Heart right ventricle (tissue), 16 donors: ENCODE measurements around the gene SMOC1. TPM values are rescaled to one million over a fixed set of nuclear protein-coding genes. Genes with fewer than 3 reads are reported as not detected.

ENCODE experiments used
- ATAC-seq, 8 donors: fragments of 200-7000 bp; cut with Tn5 transposase; one replicate each; pipeline ENCODE4 v1.9.1; 2020; ENCODE audit warnings: mild to moderate bottlenecking in 8 of 8, moderate library complexity in 8 of 8, moderate number of reproducible peaks in 1 of 8
- DNase-seq, 2 donors: peaks; one replicate each; pipeline ENCODE4 v3.0.0-alpha.2; 2020
- H3K27ac ChIP-seq, 10 donors: fragments of 200-600 bp; sonication (generic) in 2 of 10; one replicate each; pipeline versions ENCODE4 v1.5.0 to v1.8.0; 2020 to 2022; ENCODE audit warnings: mild to moderate bottlenecking in 3 of 10
- H3K27me3 ChIP-seq, 7 donors: fragments of 200-600 bp; one replicate each; pipeline ENCODE4 v1.8.0; 2021 to 2022; ENCODE audit warnings: mild to moderate bottlenecking in 2 of 7
- H3K36me3 ChIP-seq, 9 donors: fragments of 200-600 bp; sonication (generic) in 1 of 9; one replicate each; pipeline versions ENCODE4 v1.5.0 to v1.8.0; 2020 to 2022; ENCODE audit warnings: mild to moderate bottlenecking in 2 of 9
- H3K4me1 ChIP-seq, 9 donors: fragments of 200-600 bp; sonication (generic) in 1 of 9; one replicate each; pipeline versions ENCODE4 v1.5.0 to v1.8.0; 2020 to 2022; ENCODE audit warnings: mild to moderate bottlenecking in 4 of 9
- H3K4me3 ChIP-seq, 10 donors: fragments of 200-600 bp; sonication (generic) in 2 of 10; one replicate each; pipeline versions ENCODE4 v1.5.0 to v1.8.0; 2020 to 2022; ENCODE audit warnings: mild to moderate bottlenecking in 7 of 10, moderate library complexity in 2 of 10
- H3K9me3 ChIP-seq, 11 donors: fragments of 200-600 bp in 10 of 11; sonication (generic) in 2 of 11; one replicate each; pipeline versions ENCODE4 v1.5.0 to v1.8.0; 2013 to 2022; ENCODE audit warnings: mild to moderate bottlenecking in 2 of 11, control low read depth in 1 of 11, moderate library complexity in 1 of 11
- WGBS, 2 donors: extraction: QIAGEN DNeasy Blood & Tissue Kit; methylation state at CpG; one replicate each; pipeline ENCODE4 v1.1.7; 2013; ENCODE audit warnings: inconsistent platforms in 1 of 2; 5-methylcytosine and 5-hydroxymethylcytosine counted together
- intact Hi-C, 10 donors: fragments of 100-400 bp; cut with DNase I; formaldehyde crosslinking; loops; one replicate each; pipeline versions ENCODE4 v1.11.1 to v1.14.2; 2022
- polyA plus RNA-seq, 2 donors: library from polyadenylated mRNA; stranded (reverse); fragments of 200-250 nt; gene quantifications; one replicate each; pipeline ENCODE4 v1.2.3, GENCODE V29; 2013
- total RNA-seq, 10 donors: library from RNA; stranded (reverse); fragmentation: NEBNext Ultra II Directional in 3 of 10; extraction: Animal tissue kit (Norgen Biotek cat#: 25700) in 3 of 10; gene quantifications; one replicate each; pipeline versions ENCODE4 v1.2.1 to v1.2.4, GENCODE V29; 2021 to 2023
- TF ChIP-seq, protein P1 (sequence below), 9 donors: fragments of 200-600 bp; sonication (generic) in 2 of 9; IDR thresholded peaks; one replicate each; pipeline versions ENCODE4 v1.5.0 to v1.8.0; 2021 to 2022; ENCODE audit warnings: antibody characterized with exemption in 9 of 9, mild to moderate bottlenecking in 5 of 9, moderate library complexity in 1 of 9
- donor health status: Arrhythmogenic right ventricular cardiomyopathy.
- donor health status: ischemic (EF 13 %, LVEDD 7.1; RV severe dilation, severe dysfunction).
- donor health status: healthy with polysubstance abuse.
- donor health status: DM: no; HTN: yes; CAD: no.
- donor health status: DM: no; HTN: no; CAD: no.
- donor health status: ischemic (EF 25% LVEDD 6.9; RV normal size, moderate dysfunction).
- donor health status: ischemic (EF 25% LVEDD 5.7; RV mildly dilated, moderate dysfunction).
- donor health status: healthy.
- donor health status: DM: yes; HTN: yes; CAD: no.
- donor health status: Ischemic cardiomyopathy.
- donor health status: ischemic (EF 35%, LVEDD 5.7; RV mildly dilated, moderate dysfunction).
- donor health status: nonischemic (EF 11% LVEDD 7.7; RV severe dilation, severe dysfunction).
- donor health status: DM: yes; HTN: yes; CAD: no.
- donor health status: PGD.
- donor health status: ischemic (EF 29% LVEDD 5.4; RV normal size, mild dysfunction).
- donor health status: nonischemic (EF 23%, LVEDD 6.1; RV moderate dilation, normal function).

The SMOC1 gene
- total and polyA plus RNA-seq, 12 donors, result 0.15 to 6.8 (median 1.3) TPM

DNA sequence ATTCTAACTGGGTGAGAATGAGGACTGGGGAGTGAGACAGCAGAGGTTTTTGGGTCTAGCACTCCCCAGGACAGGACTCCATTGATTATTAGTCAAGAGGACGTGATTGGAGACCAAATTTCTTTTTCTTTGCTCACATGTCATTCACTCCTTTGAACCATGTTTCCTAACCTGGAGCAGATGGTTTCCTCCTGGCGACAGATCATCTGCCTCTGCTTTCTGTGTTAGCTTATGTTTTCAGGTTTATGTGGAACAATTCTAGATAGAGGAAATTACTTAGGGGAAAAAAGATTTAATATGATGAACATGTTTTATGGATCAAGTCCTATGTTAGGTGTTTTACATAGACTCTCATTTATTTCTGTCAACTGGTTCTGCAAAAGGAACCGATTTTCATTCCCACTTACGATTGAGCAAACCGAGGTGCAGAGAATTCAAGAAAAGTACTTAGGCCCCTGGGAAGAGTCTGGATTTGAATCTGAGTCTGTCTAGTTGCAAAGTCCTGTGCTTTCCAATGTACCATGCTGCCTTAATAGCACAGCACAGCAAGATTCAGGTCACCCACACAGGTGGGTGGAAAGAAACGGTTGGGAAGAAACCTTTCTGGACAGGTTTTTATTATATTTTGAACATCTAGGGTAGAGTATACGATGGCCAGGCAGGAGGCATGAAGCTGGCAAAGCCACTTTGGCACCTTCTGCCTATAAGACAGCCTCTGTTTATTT lies 30.8 kb downstream of the SMOC1 start:
- no peaks in the 10 kb centered on the region for H3K36me3 ChIP-seq
- TF ChIP-seq, protein P1, sequence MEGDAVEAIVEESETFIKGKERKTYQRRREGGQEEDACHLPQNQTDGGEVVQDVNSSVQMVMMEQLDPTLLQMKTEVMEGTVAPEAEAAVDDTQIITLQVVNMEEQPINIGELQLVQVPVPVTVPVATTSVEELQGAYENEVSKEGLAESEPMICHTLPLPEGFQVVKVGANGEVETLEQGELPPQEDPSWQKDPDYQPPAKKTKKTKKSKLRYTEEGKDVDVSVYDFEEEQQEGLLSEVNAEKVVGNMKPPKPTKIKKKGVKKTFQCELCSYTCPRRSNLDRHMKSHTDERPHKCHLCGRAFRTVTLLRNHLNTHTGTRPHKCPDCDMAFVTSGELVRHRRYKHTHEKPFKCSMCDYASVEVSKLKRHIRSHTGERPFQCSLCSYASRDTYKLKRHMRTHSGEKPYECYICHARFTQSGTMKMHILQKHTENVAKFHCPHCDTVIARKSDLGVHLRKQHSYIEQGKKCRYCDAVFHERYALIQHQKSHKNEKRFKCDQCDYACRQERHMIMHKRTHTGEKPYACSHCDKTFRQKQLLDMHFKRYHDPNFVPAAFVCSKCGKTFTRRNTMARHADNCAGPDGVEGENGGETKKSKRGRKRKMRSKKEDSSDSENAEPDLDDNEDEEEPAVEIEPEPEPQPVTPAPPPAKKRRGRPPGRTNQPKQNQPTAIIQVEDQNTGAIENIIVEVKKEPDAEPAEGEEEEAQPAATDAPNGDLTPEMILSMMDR (IDR thresholded peaks at IDR 0.05), result no peak
- no peaks in the 10 kb centered on the region for H3K4me1 ChIP-seq
- intact Hi-C loops, result no loop called here
- 77 to 79% methylated on average over 7 of the region's 7 CpGs for WGBS, 2 donors
- H3K27me3 ChIP-seq, result peaks cover 0 to 12% (median 4%) of the 10 kb centered on the region in 7 donors
- no peaks in the 10 kb centered on the region for H3K9me3 ChIP-seq
- ATAC-seq (no peak), DNase-seq (no peak)
- no peak overlapping the region for H3K4me3 ChIP-seq
- no peak overlapping the region for H3K27ac ChIP-seq

DNA sequence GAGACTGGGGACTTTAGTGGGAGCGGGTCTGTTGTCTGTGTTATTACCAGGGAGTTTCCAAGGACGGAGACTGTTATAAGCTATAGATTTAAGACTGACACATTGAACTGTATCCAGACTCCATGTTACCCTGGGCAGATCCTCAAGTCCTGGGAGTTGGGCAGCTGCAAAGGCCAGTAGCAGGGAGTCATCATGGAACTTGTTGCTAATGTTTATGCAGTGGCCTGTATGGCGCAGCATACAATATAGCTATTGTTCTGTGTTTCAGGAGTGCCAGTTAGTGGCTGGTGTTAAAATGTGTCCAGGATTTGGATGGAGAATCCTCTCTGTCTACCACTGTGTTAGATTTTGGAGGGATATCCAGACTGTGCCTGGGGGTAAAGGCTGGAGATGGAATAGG lies 31.7 kb downstream of the SMOC1 start:
- Histone ChIP-seq H3K4me1 (no peaks in the 10 kb centered on the region), H3K4me3 (no peak overlapping the region), H3K27me3 (peaks cover 0 to 9% (median 5%) of the 10 kb centered on the region in 7 donors), H3K36me3 (no peaks in the 10 kb centered on the region), H3K9me3 (no peaks in the 10 kb centered on the region), H3K27ac (no peak overlapping the region)
- TF ChIP-seq, protein P1 (IDR thresholded peaks at IDR 0.05), result no peak
- intact Hi-C loops, result no loop called here
- WGBS, 2 donors, result 83 to 91% methylated on average over 3 of the region's 3 CpGs
- DNase-seq (no peak), ATAC-seq (no peak)

DNA sequence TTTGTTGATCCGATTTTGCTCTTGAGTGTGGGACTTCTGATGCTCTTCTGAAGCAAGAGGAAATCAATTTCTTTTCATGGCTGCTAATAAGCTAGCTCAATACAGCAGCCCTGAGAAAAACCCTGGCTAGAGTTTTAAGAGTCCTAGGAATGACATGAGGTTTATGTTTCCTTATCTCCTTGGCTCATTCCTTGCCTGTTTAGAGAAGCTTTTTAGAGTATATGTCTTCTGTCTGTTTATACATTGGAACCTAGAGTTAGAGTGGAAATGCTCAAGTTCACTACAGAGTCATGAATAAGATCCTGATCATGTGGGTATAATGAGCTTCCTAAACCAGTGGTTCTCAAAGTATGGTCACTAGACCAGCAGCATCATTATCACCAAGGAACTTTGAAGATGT lies 34.5 kb downstream of the SMOC1 start:
- H3K36me3 ChIP-seq, result no peaks in the 10 kb centered on the region
- no peaks in the 10 kb centered on the region for H3K4me1 ChIP-seq
- DNase-seq (no peak), ATAC-seq (no peak)
- H3K9me3 ChIP-seq, result no peaks in the 10 kb centered on the region
- TF ChIP-seq, protein P1 (IDR thresholded peaks at IDR 0.05), result no peak
- 75 to 86% methylated on average over 1 of the region's 1 CpG for WGBS, 2 donors
- intact Hi-C loops, result no loop called here
- H3K27me3 ChIP-seq, result peaks cover 0 to 26% (median 16%) of the 10 kb centered on the region in 7 donors
- H3K27ac ChIP-seq, result no peak overlapping the region
- no peak overlapping the region for H3K4me3 ChIP-seq

DNA sequence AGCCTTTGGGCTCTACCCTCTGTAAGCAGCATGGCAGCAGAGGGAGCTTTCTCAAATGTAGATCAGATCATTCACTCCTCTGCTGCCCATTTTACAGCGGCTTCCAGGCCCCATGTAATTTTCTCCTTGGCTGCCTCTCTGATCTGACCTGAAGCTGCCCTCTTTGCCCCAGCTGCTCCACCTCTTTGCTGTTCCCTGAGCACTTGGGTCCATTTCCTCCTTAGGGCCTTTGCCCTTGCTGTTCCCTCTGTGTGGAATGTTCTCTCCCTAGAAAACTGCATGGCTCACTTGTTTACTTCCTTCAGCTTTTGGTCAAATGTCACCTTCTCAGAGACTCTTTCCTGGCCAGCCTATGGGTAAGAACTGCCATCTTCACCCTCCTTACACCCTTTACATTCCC lies 37.2 kb downstream of the SMOC1 start:
- no peaks in the 10 kb centered on the region for H3K4me1 ChIP-seq
- ATAC-seq (no peak), DNase-seq (no peak)
- WGBS, 2 donors, result 84 to 95% methylated on average over 1 of the region's 1 CpG
- H3K27ac ChIP-seq, result no peak overlapping the region
- TF ChIP-seq, protein P1 (IDR thresholded peaks at IDR 0.05), result no peak
- no peaks in the 10 kb centered on the region for H3K9me3 ChIP-seq
- no peaks in the 10 kb centered on the region for H3K36me3 ChIP-seq
- H3K4me3 ChIP-seq, result no peak overlapping the region
- intact Hi-C loops, result no loop called here
- peaks cover 0 to 36% (median 22%) of the 10 kb centered on the region in 7 donors for H3K27me3 ChIP-seq
